HepG2 (cell line): Measurements from ENCODE around the gene TMEM141. TPM values are rescaled to one million over a fixed set of nuclear protein-coding genes. Genes with fewer than 3 reads are reported as not detected.

ENCODE experiments used
- BCL6 ChIP-seq: IDR thresholded peaks from 2 replicates; pipeline ENCODE4 v1.6.1; 2016; ENCODE audit warnings: missing genetic modification reagents, missing compliant biosample characterization
- BRCA1 ChIP-seq: sonication (generic); formaldehyde crosslinking; IDR thresholded peaks from 2 replicates; pipeline ENCODE4 v1.4.0; 2020; ENCODE audit warnings: missing genetic modification reagents
- ELF3 ChIP-seq: IDR thresholded peaks from 2 replicates; pipeline ENCODE4 v1.6.1; 2016; ENCODE audit warnings: missing genetic modification reagents, missing compliant biosample characterization
- HMGXB3 ChIP-seq: sonication (generic); formaldehyde crosslinking; IDR thresholded peaks from 2 replicates; pipeline ENCODE4 v1.4.0; 2020; ENCODE audit warnings: missing genetic modification reagents, borderline replicate concordance
- KDM4B ChIP-seq: sonication (generic); formaldehyde crosslinking; IDR thresholded peaks from 2 replicates; pipeline ENCODE4 v1.4.0; 2020; ENCODE audit warnings: missing genetic modification reagents
- POLR2G ChIP-seq: fragments of 200-400 bp; formaldehyde crosslinking; IDR thresholded peaks from 2 replicates; pipeline ENCODE4 v1.6.1; 2018; ENCODE audit warnings: mild to moderate bottlenecking, low read depth, low read length, moderate library complexity
- TAF1 ChIP-seq: sonication (generic); formaldehyde crosslinking; IDR thresholded peaks from 2 replicates; pipeline ENCODE4 v1.4.0; 2020; ENCODE audit warnings: missing genetic modification reagents
- TFDP2 ChIP-seq: sonication (generic); formaldehyde crosslinking; IDR thresholded peaks from 2 replicates; pipeline ENCODE4 v1.4.0; 2020; ENCODE audit warnings: missing genetic modification reagents
- ZBTB43 ChIP-seq: sonication (generic); formaldehyde crosslinking; conservative IDR thresholded peaks from 2 replicates; pipeline ENCODE4 v1.4.0; 2020; ENCODE audit warnings: missing genetic modification reagents
- ZFP82 ChIP-seq: sonication (generic); formaldehyde crosslinking; IDR thresholded peaks from 2 replicates; pipeline ENCODE4 v1.5.1; 2020; ENCODE audit warnings: mild to moderate bottlenecking, missing genetic modification reagents, borderline replicate concordance
- ZNF580 ChIP-seq: IDR thresholded peaks from 2 replicates; pipeline ENCODE4 v1.6.1; 2016; ENCODE audit warnings: low read depth, borderline replicate concordance
- ZNF646 ChIP-seq: sonication (generic); formaldehyde crosslinking; IDR thresholded peaks from 2 replicates; pipeline ENCODE4 v1.9.0; 2021; ENCODE audit warnings: mild to moderate bottlenecking, missing genetic modification reagents
- ZNF724P ChIP-seq: sonication (generic); formaldehyde crosslinking; IDR thresholded peaks from 2 replicates; pipeline ENCODE4 v1.8.0; 2022; ENCODE audit warnings: missing genetic modification reagents, borderline replicate concordance
- ZNF746 ChIP-seq: sonication (generic); formaldehyde crosslinking; IDR thresholded peaks from 2 replicates; pipeline ENCODE4 v1.8.0; 2022; ENCODE audit warnings: mild to moderate bottlenecking, missing genetic modification reagents
- polyA plus RNA-seq, 8 experiments: library from polyadenylated mRNA; depleted of rRNA in 3 of 8; stranded (reverse) in 7 of 8; unstranded in 1 of 8; fragments of >200 nt; fragmentation: Illumina TruSeq in 4 of 8; extraction: Trizol in 4 of 8; gene quantifications; 2 replicates each; pipeline versions ENCODE4 v1.2.1 to v1.2.3, GENCODE V29; 2011 to 2016; ENCODE audit warnings: low read depth in 4 of 8, missing spikeins in 1 of 8, mixed read lengths in 1 of 8; ENCODE audit not compliant: insufficient read depth in 1 of 8
- total RNA-seq, 5 experiments: library from RNA; depleted of rRNA; stranded (reverse); fragments of >200 nt; fragmentation: Illumina TruSeq; extraction: Trizol; gene quantifications; 2 replicates each; pipeline ENCODE4 v1.2.3, GENCODE V29; 2016; ENCODE audit warnings: low read depth in 1 of 5

TMEM141 gene
- total and polyA plus RNA-seq, 2 of the 13 experiments (the other 11 are each of a cell fraction or from before 2014, with no cell fraction given): 81.0 to 202 TPM

GRCh38 chr9:136790640-136791515 is at the start of gene TMEM141 (continued):
- TF ChIP-seq KDM4B: 0 out of 2 replicates have a peak, but pooled peaks have one; percentile 14
- TF ChIP-seq ZFP82 (CRISPR knock-in tag): peak; percentile 54; the same call in 1 of the 2 replicates
- TF ChIP-seq ZNF580 (CRISPR knock-in tag): 0 out of 2 replicates have a peak, but pooled peaks have one; percentile 22
- no peak for TF ChIP-seq ZNF724P (CRISPR knock-in tag)
- TF ChIP-seq HMGXB3 (CRISPR knock-in tag): 0 out of 2 replicates have a peak, but pooled peaks have one; percentile 34
- no peak; the same call in 1 of the 2 replicates for TF ChIP-seq BRCA1 (CRISPR knock-in tag)
- 0 out of 2 replicates have a peak, but pooled peaks have one; percentile 55 for TF ChIP-seq ZBTB43 (CRISPR knock-in tag)
- no peak for TF ChIP-seq ZNF646 (CRISPR knock-in tag)
- peak; percentile 59 for TF ChIP-seq POLR2G
- TF ChIP-seq BCL6: 0 out of 2 replicates have a peak, but pooled peaks have one; percentile 9
- peak; percentile 84 for TF ChIP-seq TAF1
- TF ChIP-seq TFDP2 (CRISPR knock-in tag): peak; percentile 61; the same call in 1 of the 2 replicates
- 0 out of 2 replicates have a peak, but pooled peaks have one; percentile 15 for TF ChIP-seq ZNF746 (CRISPR knock-in tag)
- TF ChIP-seq ELF3 (CRISPR knock-in tag): peak; percentile 54
